Activated naive CD4-positive, alpha-beta T cell treated with anti-CD3 and anti-CD28 coated beads, Interleukin-2, amount 10 ng/mL, durations not matched to agents 7 days and 5 days (primary cell): ENCODE measurements around the gene CREB1.

Experiments
- CTCF ChIA-PET: fragments of 350-600 bp; sonication (Branson Sonifier 250); formaldehyde crosslinking; loops from one replicate; lab custom pipeline; 2021; ENCODE audit warnings: antibody characterized with exemption; lab: Charles Lee
- DNase-seq: peaks from one replicate; pipeline ENCODE4 v3.0.0-alpha.2; 2020
- H3K27ac Mint-ChIP-seq: one replicate; pipeline ENCODE4 v1.8.0; 2021; ENCODE audit warnings: mild to moderate bottlenecking, moderate library complexity, mixed read lengths
- H3K27me3 Mint-ChIP-seq: one replicate; pipeline ENCODE4 v1.8.0; 2021; ENCODE audit warnings: mild to moderate bottlenecking, mixed read lengths
- H3K36me3 Mint-ChIP-seq: one replicate; pipeline ENCODE4 v1.8.0; 2021; ENCODE audit warnings: mixed read lengths
- H3K4me1 Mint-ChIP-seq: one replicate; pipeline ENCODE4 v1.8.0; 2021; ENCODE audit warnings: mixed read lengths
- H3K4me3 Mint-ChIP-seq: one replicate; pipeline ENCODE4 v1.8.0; 2021; ENCODE audit warnings: mild to moderate bottlenecking, moderate library complexity, mixed read lengths
- H3K9me3 Mint-ChIP-seq: one replicate; pipeline ENCODE4 v1.8.0; 2021; ENCODE audit warnings: mixed read lengths

The CREB1 gene

DNA sequence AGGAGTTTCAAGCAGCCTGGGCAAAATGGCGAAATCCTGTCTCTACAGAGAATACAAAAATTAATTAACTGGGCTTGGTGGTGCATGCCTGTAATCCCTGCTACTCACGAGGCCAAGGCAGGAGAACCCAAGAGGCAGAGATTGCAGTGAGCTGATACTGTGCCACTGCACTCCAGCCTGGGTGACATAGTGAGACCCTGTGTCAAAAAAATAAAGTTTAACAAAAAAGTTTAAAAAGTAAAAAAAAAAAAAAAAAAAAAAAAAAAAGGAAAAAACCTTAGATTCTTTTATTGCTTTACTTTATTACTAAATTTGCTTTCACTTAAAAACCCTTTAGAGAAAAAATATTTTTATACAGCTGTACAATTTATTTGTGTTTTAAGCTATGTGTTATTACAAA, 10.7 kb downstream of the CREB1 start:
- Mint-ChIP-seq H3K36me3 (peaks cover 43% of the 10 kb centered on the region), H3K27me3 (no peaks in the 10 kb centered on the region), H3K4me1 (peaks cover 27% of the 10 kb centered on the region), H3K4me3 (no peak overlapping the region), H3K9me3 (no peaks in the 10 kb centered on the region), H3K27ac (no peak overlapping the region)
- CTCF ChIA-PET, result interaction anchor here (1.1 kb wide), 1 partner anchor 11 kb away, joined by 3 read pairs; the partner anchor contains the start of gene CREB1
- DNase-seq, result no peak

DNA sequence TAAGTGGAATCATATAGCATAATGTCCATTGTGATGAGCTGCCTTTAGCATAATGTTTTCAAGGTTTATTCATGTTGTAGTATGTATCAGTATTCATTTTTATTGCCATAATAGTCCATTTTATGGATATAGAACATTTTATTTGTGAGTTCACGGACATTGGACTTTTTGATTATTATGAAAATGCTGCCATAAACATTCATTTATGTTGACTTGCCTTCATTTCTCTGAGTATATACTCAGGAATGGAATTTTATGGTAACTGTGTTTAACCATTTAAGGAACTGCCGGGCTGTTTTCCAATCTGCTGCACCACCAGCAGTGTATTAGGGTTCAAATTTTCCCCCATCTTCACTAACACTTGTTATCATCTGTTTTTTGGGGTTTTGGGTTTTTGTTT, 12.2 kb downstream of the CREB1 start:
- no peak overlapping the region for H3K4me3 Mint-ChIP-seq
- peaks cover 47% of the 10 kb centered on the region for H3K36me3 Mint-ChIP-seq
- H3K27ac Mint-ChIP-seq, result no peak overlapping the region
- H3K9me3 Mint-ChIP-seq, result no peaks in the 10 kb centered on the region
- DNase-seq, result no peak
- H3K27me3 Mint-ChIP-seq, result no peaks in the 10 kb centered on the region
- CTCF ChIA-PET, result interaction anchor here (1.6 kb wide), 1 partner anchor 19 kb away, joined by 3 read pairs; no protein-coding TSS in a partner anchor
- H3K4me1 Mint-ChIP-seq, result peaks cover 30% of the 10 kb centered on the region

DNA sequence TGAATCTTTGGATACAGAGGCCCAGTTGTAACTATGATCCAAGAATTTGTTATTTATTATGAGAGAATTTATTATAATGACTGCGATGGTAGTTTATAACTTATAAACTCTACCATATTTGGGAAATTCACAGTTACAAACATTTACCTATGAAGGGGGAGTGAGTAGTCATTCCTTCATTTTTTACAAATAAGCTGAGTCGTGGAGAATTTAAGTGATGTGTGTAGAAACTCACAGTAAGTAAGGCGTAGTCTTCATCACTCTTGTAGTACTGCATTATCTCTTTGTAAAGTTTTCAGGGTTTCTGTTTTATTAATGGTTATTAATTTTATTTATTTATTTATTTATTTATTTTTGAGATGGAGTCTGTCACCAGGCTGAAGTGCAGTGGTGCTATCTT, 13.5 kb downstream of the CREB1 start:
- CTCF ChIA-PET, result no interaction called here
- no peak for DNase-seq
- H3K27ac Mint-ChIP-seq, result no peak overlapping the region
- H3K36me3 Mint-ChIP-seq, result peaks cover 42% of the 10 kb centered on the region
- no peaks in the 10 kb centered on the region for H3K9me3 Mint-ChIP-seq
- no peaks in the 10 kb centered on the region for H3K27me3 Mint-ChIP-seq
- no peak overlapping the region for H3K4me3 Mint-ChIP-seq
- peaks cover 27% of the 10 kb centered on the region for H3K4me1 Mint-ChIP-seq

DNA sequence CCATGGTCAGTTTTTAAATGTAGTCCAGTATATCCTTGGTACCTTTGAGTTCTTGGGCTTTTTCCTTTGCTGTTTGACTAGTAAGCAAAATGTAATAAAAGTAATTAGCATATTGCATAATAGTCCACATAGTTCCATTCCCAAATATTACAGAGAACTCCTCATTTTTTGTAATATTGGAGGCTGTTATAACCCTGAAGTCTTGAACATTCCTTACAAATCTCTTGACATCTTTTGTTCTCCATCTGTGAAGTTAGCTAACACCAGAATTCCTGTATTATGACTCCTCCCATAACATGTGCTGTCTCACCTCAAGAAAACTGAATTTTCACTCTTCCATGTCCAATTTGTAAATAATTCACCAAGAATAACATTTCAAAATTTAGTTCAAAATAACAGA, 17.1 kb downstream of the CREB1 start:
- H3K4me3 Mint-ChIP-seq, result no peak overlapping the region
- no peaks in the 10 kb centered on the region for H3K9me3 Mint-ChIP-seq
- peaks cover 23% of the 10 kb centered on the region for H3K36me3 Mint-ChIP-seq
- DNase-seq, result no peak
- peaks cover 27% of the 10 kb centered on the region for H3K4me1 Mint-ChIP-seq
- H3K27me3 Mint-ChIP-seq, result no peaks in the 10 kb centered on the region
- CTCF ChIA-PET, result no interaction called here
- H3K27ac Mint-ChIP-seq, result no peak overlapping the region

DNA sequence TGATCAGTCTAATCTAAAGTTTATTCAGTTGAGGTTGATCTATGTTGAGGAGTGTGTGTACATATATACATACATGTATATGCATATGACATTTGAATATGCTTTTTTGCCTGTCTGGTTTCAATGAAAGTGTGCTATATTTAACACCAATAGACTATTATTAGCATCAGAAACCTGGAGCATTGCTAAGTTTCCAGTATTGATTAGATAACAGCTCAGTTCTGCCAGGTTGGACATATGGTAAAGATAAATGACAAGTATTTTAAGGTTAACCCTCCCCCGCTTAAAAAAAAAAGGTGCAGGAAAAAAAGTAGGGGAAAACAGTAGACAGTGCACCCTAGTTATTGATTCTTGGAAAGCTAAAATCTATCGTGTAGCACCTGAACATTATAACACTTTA, 19.4 kb downstream of the CREB1 start:
- no peaks in the 10 kb centered on the region for H3K27me3 Mint-ChIP-seq
- no peak overlapping the region for H3K27ac Mint-ChIP-seq
- no peaks in the 10 kb centered on the region for H3K9me3 Mint-ChIP-seq
- DNase-seq, result no peak
- H3K4me1 Mint-ChIP-seq, result peaks cover 23% of the 10 kb centered on the region
- no peak overlapping the region for H3K4me3 Mint-ChIP-seq
- CTCF ChIA-PET, result no interaction called here
- peaks cover 25% of the 10 kb centered on the region for H3K36me3 Mint-ChIP-seq

DNA sequence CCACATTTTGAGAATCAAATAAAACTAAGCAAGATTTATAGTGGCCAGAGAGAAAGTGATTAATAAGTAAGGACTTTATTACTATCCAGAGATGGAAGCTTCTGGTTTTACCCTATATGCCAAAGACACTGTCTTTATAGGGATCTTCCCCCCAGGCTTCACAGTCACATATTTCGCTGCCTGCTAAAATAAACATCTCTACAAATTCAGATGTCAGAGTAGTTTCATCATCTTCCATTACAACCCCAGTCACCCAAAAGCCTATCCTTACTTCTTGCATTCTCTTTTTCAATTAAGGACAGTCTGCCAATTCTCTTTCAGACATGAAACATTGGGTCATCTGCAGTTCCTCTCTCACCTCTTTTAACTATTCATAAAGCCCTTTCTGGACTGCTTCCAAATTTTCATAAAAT, 28.3 kb downstream of the CREB1 start:
- DNase-seq, result no peak
- peaks cover 2% of the 10 kb centered on the region for H3K4me1 Mint-ChIP-seq
- no peaks in the 10 kb centered on the region for H3K27me3 Mint-ChIP-seq
- CTCF ChIA-PET, result no interaction called here
- peaks cover 43% of the 10 kb centered on the region for H3K36me3 Mint-ChIP-seq
- no peak overlapping the region for H3K27ac Mint-ChIP-seq
- H3K9me3 Mint-ChIP-seq, result no peaks in the 10 kb centered on the region
- H3K4me3 Mint-ChIP-seq, result no peak overlapping the region

DNA sequence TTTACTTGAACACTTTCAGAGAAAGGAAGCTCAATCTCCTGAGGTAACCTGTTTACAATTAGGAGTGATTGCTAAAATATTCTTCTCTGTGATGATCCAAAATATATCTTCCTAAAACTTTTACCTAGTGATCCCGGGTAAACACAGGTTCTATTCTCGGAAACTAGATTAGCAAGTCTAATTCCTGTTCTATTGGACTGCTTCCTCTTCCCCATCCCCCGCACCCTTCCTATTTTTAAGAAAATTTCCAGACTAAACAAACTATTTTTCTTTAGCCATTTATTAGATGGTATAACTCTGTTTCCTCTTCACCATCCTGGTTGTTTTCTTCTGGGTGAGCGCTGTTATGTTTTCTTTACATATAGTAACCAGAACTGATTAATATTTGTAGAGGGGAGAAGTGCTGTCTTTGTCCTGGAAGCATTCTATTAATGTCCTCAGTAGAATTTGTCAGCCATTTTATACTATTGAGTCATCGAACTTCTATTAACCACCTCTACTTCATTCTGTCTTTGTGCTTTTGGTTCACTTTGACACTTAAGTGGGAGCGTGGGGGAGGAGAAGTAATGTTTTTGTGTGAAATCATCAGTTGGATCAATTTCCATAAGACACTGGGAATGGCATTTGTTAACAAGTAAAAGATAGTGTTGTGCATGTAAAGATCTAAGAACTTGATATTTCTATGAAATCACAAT, 31.8 kb downstream of the CREB1 start:
- Mint-ChIP-seq H3K27ac (no peak overlapping the region), H3K27me3 (no peaks in the 10 kb centered on the region), H3K9me3 (no peaks in the 10 kb centered on the region), H3K4me3 (no peak overlapping the region), H3K4me1 (no peaks in the 10 kb centered on the region), H3K36me3 (peaks cover 47% of the 10 kb centered on the region)
- no peak for DNase-seq
- CTCF ChIA-PET, result interaction anchor here (1.0 kb wide), 1 partner anchor 20 kb away, joined by 3 read pairs; no protein-coding TSS in a partner anchor

DNA sequence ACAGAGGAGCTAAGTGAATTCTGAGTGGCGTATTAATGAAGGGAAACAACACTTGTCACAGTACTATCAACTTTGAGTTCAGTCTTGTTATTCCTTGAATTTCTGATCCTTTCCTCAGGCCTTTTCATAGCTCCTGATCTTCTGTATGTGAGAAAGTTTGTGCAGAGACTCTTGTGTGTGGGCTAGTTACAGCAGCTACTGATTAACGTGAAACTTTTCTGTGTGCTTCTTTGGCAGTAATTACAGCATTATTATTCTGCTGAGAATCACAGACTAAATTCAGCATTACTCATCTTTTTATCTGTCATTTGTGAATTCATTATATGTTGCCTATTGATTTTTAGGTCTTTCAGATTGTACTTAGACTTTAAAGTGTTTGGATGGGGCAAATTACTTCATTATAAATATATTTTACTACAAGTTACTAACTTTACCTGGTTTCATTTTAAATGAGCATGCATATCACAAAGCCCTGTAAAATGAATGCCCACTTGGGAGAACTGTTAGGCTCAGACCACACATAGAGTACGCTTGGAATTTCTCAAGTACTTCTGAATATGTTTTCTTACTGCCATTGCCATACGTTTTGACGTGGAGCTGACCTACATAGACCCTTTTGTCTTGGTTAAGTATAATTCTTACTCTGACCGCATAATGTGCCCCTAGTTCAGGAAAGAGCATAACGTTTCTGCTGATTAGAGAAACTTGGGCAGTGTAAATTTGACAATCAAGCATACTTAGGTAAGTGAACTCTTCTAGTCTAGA, 36.2 kb downstream of the CREB1 start:
- CTCF ChIA-PET, result no interaction called here
- no peaks in the 10 kb centered on the region for H3K27me3 Mint-ChIP-seq

DNA sequence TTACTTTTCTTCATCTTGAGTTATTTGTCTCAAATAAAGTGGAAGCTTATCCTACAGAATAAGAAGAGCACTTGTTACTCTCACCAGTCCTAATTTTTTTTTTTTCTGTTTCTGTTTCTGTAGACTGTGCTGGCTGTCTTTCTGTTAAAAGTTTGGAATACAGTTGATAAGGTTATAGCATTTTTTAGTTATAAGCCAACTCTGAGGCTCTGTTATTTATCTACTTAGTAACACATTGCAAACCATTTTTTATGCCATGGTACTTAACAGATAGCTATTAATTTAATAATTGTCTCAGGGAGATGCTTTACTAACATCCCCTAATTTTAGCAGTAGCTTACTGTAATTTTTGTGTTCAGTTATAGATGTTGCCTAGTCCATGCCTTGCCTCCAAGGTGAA, 37.9 kb downstream of the CREB1 start:
- no peak overlapping the region for H3K27ac Mint-ChIP-seq
- H3K36me3 Mint-ChIP-seq, result peaks cover 50% of the 10 kb centered on the region
- H3K9me3 Mint-ChIP-seq, result no peaks in the 10 kb centered on the region
- CTCF ChIA-PET, result no interaction called here
- no peak overlapping the region for H3K4me3 Mint-ChIP-seq
- H3K27me3 Mint-ChIP-seq, result no peaks in the 10 kb centered on the region
- DNase-seq, result no peak
- no peaks in the 10 kb centered on the region for H3K4me1 Mint-ChIP-seq

More for the DNA sequence above, 36.2 kb downstream of the CREB1 start:
- Mint-ChIP-seq H3K9me3 (no peaks in the 10 kb centered on the region), H3K36me3 (peaks cover 51% of the 10 kb centered on the region), H3K27ac (peak overlapping the region; percentile 20), H3K4me1 (no peaks in the 10 kb centered on the region), H3K4me3 (no peak overlapping the region)
- DNase-seq, result no peak

DNA sequence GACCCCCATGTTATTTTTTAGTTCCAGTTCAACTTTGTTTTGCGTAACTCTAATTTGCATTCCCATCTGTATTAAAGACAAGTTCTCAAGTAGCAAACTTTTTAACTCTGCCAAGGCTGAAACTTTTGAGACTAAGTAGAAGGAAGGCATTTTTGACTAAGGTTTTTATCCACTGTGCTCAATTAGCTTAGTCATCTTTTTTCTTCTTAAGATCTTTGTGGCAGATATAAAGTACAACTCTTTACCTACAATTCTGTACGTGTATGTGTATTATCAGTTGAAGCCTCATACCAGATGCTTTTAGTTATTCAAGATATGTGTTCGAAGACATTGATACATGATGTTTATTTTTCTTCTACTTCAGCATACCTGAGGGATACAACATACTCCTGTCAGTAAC, 41.6 kb downstream of the CREB1 start:
- H3K9me3 Mint-ChIP-seq, result no peaks in the 10 kb centered on the region
- no peaks in the 10 kb centered on the region for H3K4me1 Mint-ChIP-seq
- H3K36me3 Mint-ChIP-seq, result peaks cover 59% of the 10 kb centered on the region
- DNase-seq, result no peak
- no peak overlapping the region for H3K4me3 Mint-ChIP-seq
- H3K27ac Mint-ChIP-seq, result no peak overlapping the region
- H3K27me3 Mint-ChIP-seq, result no peaks in the 10 kb centered on the region
- CTCF ChIA-PET, result interaction anchor here (0.6 kb wide), 1 partner anchor 63 kb away, joined by 4 read pairs; no protein-coding TSS in a partner anchor

DNA sequence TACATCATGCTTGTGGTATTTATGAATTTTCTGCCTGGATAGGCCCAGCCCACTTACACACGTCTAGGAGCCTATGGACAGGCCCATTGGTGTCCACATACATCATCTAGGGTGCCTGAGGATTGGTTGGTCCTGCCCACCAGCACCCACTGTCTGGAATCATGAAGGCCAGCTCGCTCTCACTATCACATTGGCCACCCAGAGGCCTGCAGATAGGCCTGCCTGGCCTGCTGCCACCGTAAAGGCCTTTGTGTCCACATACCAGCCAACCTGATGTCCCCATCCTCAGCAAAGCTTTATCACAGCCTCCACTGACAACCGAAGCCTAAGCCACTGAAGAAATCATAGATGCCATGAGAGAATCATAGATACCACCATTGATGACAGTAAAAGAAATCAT, 55.2 kb downstream of the CREB1 start:
- Mint-ChIP-seq H3K27me3 (no peaks in the 10 kb centered on the region), H3K4me3 (no peak overlapping the region), H3K36me3 (peaks cover 73% of the 10 kb centered on the region), H3K27ac (no peak overlapping the region), H3K9me3 (no peaks in the 10 kb centered on the region), H3K4me1 (no peaks in the 10 kb centered on the region)
- CTCF ChIA-PET, result no interaction called here
- no peak for DNase-seq

DNA sequence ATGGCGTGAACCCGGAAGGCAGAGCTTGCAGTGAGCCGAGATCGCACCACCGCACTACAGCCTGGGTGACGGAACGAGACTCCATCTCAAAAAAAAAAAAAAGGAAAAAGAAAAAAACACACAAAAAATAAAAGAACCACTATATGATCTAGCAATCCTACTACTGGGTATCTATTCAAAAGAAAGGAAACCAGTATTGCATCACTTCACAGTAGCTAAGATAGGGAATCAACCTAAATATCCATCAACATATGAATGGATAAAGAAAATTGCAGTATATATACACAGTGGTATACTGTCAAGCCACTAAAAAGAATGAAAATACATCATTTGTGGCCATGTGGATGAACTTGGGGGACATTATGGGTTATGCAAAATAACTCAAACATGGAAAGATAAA, 57.5 kb downstream of the CREB1 start:
- Mint-ChIP-seq H3K4me3 (no peak overlapping the region), H3K9me3 (peaks cover 2% of the 10 kb centered on the region), H3K27ac (no peak overlapping the region), H3K4me1 (no peaks in the 10 kb centered on the region), H3K36me3 (peaks cover 86% of the 10 kb centered on the region), H3K27me3 (no peaks in the 10 kb centered on the region)
- CTCF ChIA-PET, result no interaction called here
- DNase-seq, result no peak

DNA sequence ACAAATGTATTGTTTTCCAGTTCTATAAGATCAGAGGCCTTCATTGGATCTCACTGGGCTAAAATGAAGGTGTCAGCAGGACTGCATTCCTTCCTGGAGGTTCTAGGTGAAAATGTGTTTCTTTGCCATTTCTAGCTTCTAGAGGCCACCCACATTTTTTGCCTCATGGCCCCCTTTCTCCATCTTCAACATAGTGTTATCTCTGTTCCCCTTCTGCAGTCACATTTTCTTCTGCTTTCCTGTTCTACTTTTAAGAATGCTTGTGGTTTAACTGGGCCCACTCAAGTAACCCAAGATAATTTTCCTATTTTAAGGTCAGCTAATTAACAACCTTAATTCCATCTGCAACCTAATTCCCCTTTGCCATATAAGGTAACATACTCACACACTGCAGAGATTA, 59.4 kb downstream of the CREB1 start:
- Mint-ChIP-seq H3K4me1 (peaks cover under 1% of the 10 kb centered on the region), H3K27me3 (no peaks in the 10 kb centered on the region), H3K4me3 (no peak overlapping the region), H3K9me3 (peaks cover 8% of the 10 kb centered on the region), H3K36me3 (peaks cover 84% of the 10 kb centered on the region), H3K27ac (no peak overlapping the region)
- DNase-seq, result no peak
- CTCF ChIA-PET, result no interaction called here

DNA sequence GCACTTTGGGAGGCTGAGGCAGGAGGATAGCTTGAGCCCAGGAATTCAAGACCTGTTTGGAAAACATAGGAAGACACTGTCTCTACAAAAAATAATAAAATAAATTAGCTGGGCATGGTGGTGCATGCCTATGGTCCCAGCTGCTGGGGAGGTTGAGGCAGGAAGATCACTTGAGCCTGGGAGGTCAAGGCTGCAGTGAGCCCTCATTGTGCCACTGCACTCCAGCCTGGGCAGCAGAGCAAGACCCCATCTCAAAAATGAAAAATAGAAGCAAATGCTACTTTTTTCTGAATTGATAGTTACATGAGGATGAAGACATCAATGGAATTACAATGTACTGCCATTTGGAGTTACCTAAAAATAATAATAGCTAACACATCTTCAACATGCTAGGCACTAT, 63.5 kb downstream of the CREB1 start:
- Mint-ChIP-seq H3K27ac (no peak overlapping the region), H3K4me3 (no peak overlapping the region), H3K36me3 (peaks cover 66% of the 10 kb centered on the region), H3K9me3 (peaks cover 8% of the 10 kb centered on the region), H3K27me3 (no peaks in the 10 kb centered on the region), H3K4me1 (peaks cover 3% of the 10 kb centered on the region)
- DNase-seq, result no peak
- CTCF ChIA-PET, result no interaction called here

DNA sequence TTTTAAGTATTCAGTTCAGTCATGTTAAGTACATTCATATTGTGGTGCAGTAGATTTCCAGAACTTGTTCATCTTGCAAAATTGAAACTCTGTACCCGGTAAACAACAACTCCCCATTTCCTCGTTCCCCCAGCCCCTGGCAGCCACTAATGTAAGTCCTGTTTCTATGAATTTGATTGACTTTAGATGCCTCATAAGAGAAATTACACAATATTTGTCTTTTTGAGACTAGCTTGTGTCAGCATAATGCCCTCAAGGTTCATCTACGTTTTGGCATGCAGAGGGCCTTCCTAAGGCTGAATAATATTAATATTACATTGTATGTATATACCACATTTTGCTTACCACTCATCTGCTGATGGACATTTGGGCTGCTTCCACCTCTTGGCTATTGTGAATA, 64.5 kb downstream of the CREB1 start:
- CTCF ChIA-PET, result no interaction called here
- peaks cover 8% of the 10 kb centered on the region for H3K9me3 Mint-ChIP-seq
- H3K4me1 Mint-ChIP-seq, result peaks cover 3% of the 10 kb centered on the region
- no peak overlapping the region for H3K4me3 Mint-ChIP-seq
- DNase-seq, result no peak
- no peaks in the 10 kb centered on the region for H3K27me3 Mint-ChIP-seq
- H3K36me3 Mint-ChIP-seq, result peaks cover 59% of the 10 kb centered on the region
- H3K27ac Mint-ChIP-seq, result no peak overlapping the region
